ENCODE results near the gene IL25. TPM values are rescaled to one million over a fixed set of nuclear protein-coding genes. Genes with fewer than 3 reads are reported as not detected.

Gene IL25
- total and polyA plus RNA-seq, 7 experiments from 2014 or later, result not detected

DNA sequence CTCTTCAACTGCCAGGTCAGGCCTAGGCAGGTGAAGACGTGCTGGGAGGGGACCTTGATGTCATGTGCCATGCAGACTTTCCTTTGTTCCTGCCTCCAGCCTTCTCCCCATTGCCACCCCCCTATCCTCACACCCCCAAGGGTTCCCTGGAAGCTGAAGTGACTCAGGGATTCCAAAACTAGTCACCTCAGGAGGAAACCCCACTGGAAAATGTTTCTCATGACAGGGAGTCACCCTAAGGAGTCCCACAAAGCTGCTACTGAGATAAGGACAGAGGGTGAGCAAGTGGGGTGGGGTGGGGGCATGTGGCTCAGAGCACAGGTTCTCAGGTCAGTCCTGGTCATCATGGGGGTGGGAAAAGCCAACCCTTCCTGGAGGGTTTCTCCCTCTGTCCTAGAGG, 2.4 kb upstream of the IL25 start:
- ChIA-PET CTCF (interaction anchor here (1.9 kb wide), 1 partner anchor 10 kb away, joined by 5 read pairs; no protein-coding TSS in a partner anchor), POLR2A (interaction anchor here (0.8 kb wide), 1 partner anchor 111 kb away, joined by 4 read pairs; no protein-coding TSS in a partner anchor)
- Mint-ChIP-seq H3K27me3 (peaks cover 13 to 25% (median 18%) of the 10 kb centered on the region in 5 donors), H3K4me1 (peaks cover 0 to 4% (median 0%) of the 10 kb centered on the region in 7 donors), H3K27ac (no peak overlapping the region), H3K9me3 (peaks cover 0 to 3% (median 0%) of the 10 kb centered on the region in 11 donors), H3K4me3 (no peak overlapping the region), H3K36me3 (no peaks in the 10 kb centered on the region)
- Histone ChIP-seq H3K4me1 (ENCODE audit: control insufficient read depth in 2 of 2, insufficient read depth in 2 of 2, low read length in 2 of 2) (no peaks in the 10 kb centered on the region), H3K27me3 (ENCODE audit: control insufficient read depth in 2 of 2, insufficient read depth in 2 of 2, low read length in 2 of 2) (no peaks in the 10 kb centered on the region), H3K4me3 (ENCODE audit: low read length) (no peak overlapping the region), H3K9me3 (ENCODE audit: control insufficient read depth in 2 of 3, low read length in 3 of 3) (no peaks in the 10 kb centered on the region), H3K27ac (ENCODE audit: low read depth, low read length) (no peak overlapping the region), H3K36me3 (ENCODE audit: control insufficient read depth in 2 of 3, insufficient read depth in 3 of 3, low read length in 3 of 3) (no peaks in the 10 kb centered on the region)
- intact Hi-C loops (cut with micrococcal nuclease), result no loop called here
- ATAC-seq (no peak), DNase-seq (no peak)

DNA sequence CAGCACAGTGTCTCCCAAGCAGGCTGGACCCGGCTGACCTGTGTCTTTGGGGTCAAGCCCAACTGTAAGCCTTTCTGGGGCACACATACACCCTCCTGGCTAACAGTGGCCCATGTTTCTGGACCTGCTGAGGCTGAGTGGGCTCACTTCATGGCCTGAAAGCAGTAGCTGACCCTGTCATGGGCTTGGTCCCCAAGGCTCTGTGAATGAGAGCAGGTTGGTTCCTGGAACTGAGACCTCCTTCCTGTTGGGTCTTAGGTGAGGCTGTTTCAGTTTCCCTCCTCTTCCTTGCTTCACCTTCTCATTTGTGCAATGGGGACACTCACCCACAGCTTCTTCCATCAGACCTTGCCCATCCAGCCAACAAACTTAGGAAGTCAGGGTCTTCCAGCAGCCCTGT, 744 bp upstream of the IL25 start:
- H3K36me3 Mint-ChIP-seq, result no peaks in the 10 kb centered on the region
- H3K9me3 Mint-ChIP-seq, result peaks cover 0 to 3% (median 0%) of the 10 kb centered on the region in 11 donors
- H3K4me1 ChIP-seq (ENCODE audit: control insufficient read depth in 2 of 2, insufficient read depth in 2 of 2, low read length in 2 of 2), result no peaks in the 10 kb centered on the region
- no peak for DNase-seq
- H3K4me1 Mint-ChIP-seq, result peaks cover 0 to 4% (median 0%) of the 10 kb centered on the region in 7 donors
- H3K9me3 ChIP-seq (ENCODE audit: control insufficient read depth in 2 of 3, low read length in 3 of 3), result no peaks in the 10 kb centered on the region
- H3K36me3 ChIP-seq (ENCODE audit: control insufficient read depth in 2 of 3, insufficient read depth in 3 of 3, low read length in 3 of 3), result no peaks in the 10 kb centered on the region
- no peaks in the 10 kb centered on the region for H3K27me3 ChIP-seq (ENCODE audit: control insufficient read depth in 2 of 2, insufficient read depth in 2 of 2, low read length in 2 of 2)
- H3K27me3 Mint-ChIP-seq, result peaks cover 11 to 20% (median 13%) of the 10 kb centered on the region in 5 donors
- H3K27ac Mint-ChIP-seq, result no peak overlapping the region
- CTCF ChIA-PET, result no interaction called here
- H3K4me3 ChIP-seq (ENCODE audit: low read length), result no peak overlapping the region
- POLR2A ChIA-PET, result no interaction called here
- no peak for ATAC-seq
- H3K27ac ChIP-seq (ENCODE audit: low read depth, low read length), result no peak overlapping the region
- intact Hi-C loops (cut with micrococcal nuclease), result no loop called here
- H3K4me3 Mint-ChIP-seq, result no peak overlapping the region

- H3K36me3 ChIP-seq (ENCODE audit: control insufficient read depth in 2 of 3, insufficient read depth in 3 of 3, low read length in 3 of 3), result no peaks in the 10 kb centered on the region
- Mint-ChIP-seq H3K4me1 (peaks cover 0 to 4% (median 0%) of the 10 kb centered on the region in 7 donors), H3K27me3 (peaks cover 0 to 8% (median 4%) of the 10 kb centered on the region in 5 donors), H3K9me3 (peaks cover 0 to 2% (median 0%) of the 10 kb centered on the region in 11 donors), H3K27ac (no peak overlapping the region), H3K36me3 (no peaks in the 10 kb centered on the region), H3K4me3 (no peak overlapping the region)
- ChIA-PET CTCF (no interaction called here), POLR2A (interaction anchor here (0.6 kb wide), 1 partner anchor 31 kb away, joined by 3 read pairs; no protein-coding TSS in a partner anchor)
- DNase-seq, result no peak
- no peak overlapping the region for H3K27ac ChIP-seq (ENCODE audit: low read depth, low read length)
- no peak for ATAC-seq
- no peak overlapping the region for H3K4me3 ChIP-seq (ENCODE audit: low read length)
- intact Hi-C loops (cut with micrococcal nuclease), result no loop called here
- H3K9me3 ChIP-seq (ENCODE audit: control insufficient read depth in 2 of 3, low read length in 3 of 3), result no peaks in the 10 kb centered on the region
- H3K27me3 ChIP-seq (ENCODE audit: control insufficient read depth in 2 of 2, insufficient read depth in 2 of 2, low read length in 2 of 2), result no peaks in the 10 kb centered on the region
- no peaks in the 10 kb centered on the region for H3K4me1 ChIP-seq (ENCODE audit: control insufficient read depth in 2 of 2, insufficient read depth in 2 of 2, low read length in 2 of 2)
These were observed 432 bp downstream of the IL25 start for GRCh38 chr14:23373041-23373440.

DNA sequence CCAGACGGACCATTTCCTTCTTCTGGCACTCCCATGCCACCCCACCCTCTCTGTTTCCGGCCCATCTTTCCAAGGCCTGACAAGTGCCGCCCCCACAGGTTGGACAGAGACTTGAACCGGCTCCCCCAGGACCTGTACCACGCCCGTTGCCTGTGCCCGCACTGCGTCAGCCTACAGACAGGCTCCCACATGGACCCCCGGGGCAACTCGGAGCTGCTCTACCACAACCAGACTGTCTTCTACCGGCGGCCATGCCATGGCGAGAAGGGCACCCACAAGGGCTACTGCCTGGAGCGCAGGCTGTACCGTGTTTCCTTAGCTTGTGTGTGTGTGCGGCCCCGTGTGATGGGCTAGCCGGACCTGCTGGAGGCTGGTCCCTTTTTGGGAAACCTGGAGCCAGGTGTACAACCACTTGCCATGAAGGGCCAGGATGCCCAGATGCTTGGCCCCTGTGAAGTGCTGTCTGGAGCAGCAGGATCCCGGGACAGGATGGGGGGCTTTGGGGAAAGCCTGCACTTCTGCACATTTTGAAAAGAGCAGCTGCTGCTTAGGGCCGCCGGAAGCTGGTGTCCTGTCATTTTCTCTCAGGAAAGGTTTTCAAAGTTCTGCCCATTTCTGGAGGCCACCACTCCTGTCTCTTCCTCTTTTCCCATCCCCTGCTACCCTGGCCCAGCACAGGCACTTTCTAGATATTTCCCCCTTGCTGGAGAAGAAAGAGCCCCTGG, 3.1 kb downstream of the IL25 start:
- H3K36me3 Mint-ChIP-seq, result no peaks in the 10 kb centered on the region
- DNase-seq (no peak), ATAC-seq (no peak)
- no peak overlapping the region for H3K4me3 Mint-ChIP-seq
- Histone ChIP-seq H3K4me3 (ENCODE audit: low read length) (no peak overlapping the region), H3K27ac (ENCODE audit: low read depth, low read length) (no peak overlapping the region), H3K4me1 (ENCODE audit: control insufficient read depth in 2 of 2, insufficient read depth in 2 of 2, low read length in 2 of 2) (no peaks in the 10 kb centered on the region), H3K36me3 (ENCODE audit: control insufficient read depth in 2 of 3, insufficient read depth in 3 of 3, low read length in 3 of 3) (no peaks in the 10 kb centered on the region), H3K27me3 (ENCODE audit: control insufficient read depth in 2 of 2, insufficient read depth in 2 of 2, low read length in 2 of 2) (no peaks in the 10 kb centered on the region), H3K9me3 (ENCODE audit: control insufficient read depth in 2 of 3, low read length in 3 of 3) (no peaks in the 10 kb centered on the region)
- peaks cover 0 to 8% (median 0%) of the 10 kb centered on the region in 7 donors for H3K4me1 Mint-ChIP-seq
- POLR2A ChIA-PET, result no interaction called here
- H3K9me3 Mint-ChIP-seq, result no peaks in the 10 kb centered on the region
- no peak overlapping the region for H3K27ac Mint-ChIP-seq
- CTCF ChIA-PET, result interaction anchor here (0.7 kb wide), 1 partner anchor 53 kb away, joined by 3 read pairs; no protein-coding TSS in a partner anchor
- H3K27me3 Mint-ChIP-seq, result peaks cover 0 to 5% (median 0%) of the 10 kb centered on the region in 5 donors
- intact Hi-C loops (cut with micrococcal nuclease), result no loop called here

DNA sequence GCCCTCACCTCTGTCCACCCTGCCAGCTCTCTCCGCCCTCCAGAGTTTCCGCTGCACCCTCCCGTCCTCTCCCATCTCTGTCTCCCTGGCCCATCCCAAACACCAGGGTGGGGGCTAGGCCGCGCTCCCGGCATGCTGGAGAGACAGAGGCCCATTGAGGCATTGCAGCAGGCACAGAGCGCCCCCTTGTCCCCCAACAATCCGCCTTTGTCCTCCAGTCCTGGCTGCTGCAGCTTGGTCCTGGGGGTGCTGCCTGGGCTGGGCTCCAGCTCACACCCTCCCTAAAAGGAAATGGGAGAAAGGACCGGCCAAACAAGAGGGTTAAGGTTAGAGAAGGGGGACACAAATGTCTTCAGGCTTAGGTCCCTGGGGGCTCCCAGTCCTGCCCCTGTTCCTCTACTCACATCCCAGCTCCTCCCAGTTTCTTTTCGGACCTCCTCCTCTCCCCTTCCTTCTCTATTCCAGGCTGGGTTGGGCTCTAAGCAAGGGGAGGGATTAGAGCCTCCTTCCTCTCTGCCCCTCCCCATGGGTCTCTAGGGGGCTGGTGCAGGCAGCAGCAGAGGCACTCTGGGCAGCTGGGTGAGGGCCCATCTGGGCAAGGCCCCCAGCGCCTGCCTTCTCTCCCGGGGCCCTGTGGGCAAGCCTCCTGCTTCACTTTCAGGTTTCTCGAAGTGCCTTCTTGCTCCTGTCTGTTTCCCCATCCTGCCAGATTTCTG, 4.0 kb downstream of the IL25 start, which contains the start of gene CMTM5:
CMTM5 (plus strand) TSS at position 565 of the 716 bp plus-strand sequence. CDS start 206 bp downstream, outside the sequence.
- Histone ChIP-seq H3K36me3 (ENCODE audit: control insufficient read depth in 2 of 3, insufficient read depth in 3 of 3, low read length in 3 of 3) (no peaks in the 10 kb centered on the region), H3K4me3 (ENCODE audit: low read length) (no peak within 1 kb of the TSS), H3K4me1 (ENCODE audit: control insufficient read depth in 2 of 2, insufficient read depth in 2 of 2, low read length in 2 of 2) (no peaks in the 10 kb centered on the region), H3K27ac (ENCODE audit: low read depth, low read length) (no peak within 1 kb of the TSS), H3K9me3 (ENCODE audit: control insufficient read depth in 2 of 3, low read length in 3 of 3) (no peaks in the 10 kb centered on the region), H3K27me3 (ENCODE audit: control insufficient read depth in 2 of 2, insufficient read depth in 2 of 2, low read length in 2 of 2) (no peaks in the 10 kb centered on the region)
- intact Hi-C loops (cut with micrococcal nuclease), result no loop called here
- Mint-ChIP-seq H3K27ac (peak within 1 kb of the TSS in 2 of 9 donors; percentile 4 to 58), H3K9me3 (no peaks in the 10 kb centered on the region), H3K4me1 (peaks cover 0 to 8% (median 0%) of the 10 kb centered on the region in 7 donors), H3K27me3 (peaks cover 0 to 5% (median 0%) of the 10 kb centered on the region in 5 donors), H3K4me3 (no peak within 1 kb of the TSS), H3K36me3 (no peaks in the 10 kb centered on the region)
- ChIA-PET POLR2A (no interaction called here), CTCF (interaction anchor here (0.5 to 1.6 kb wide), 4 partner anchors 42 to 112 kb away, joined by 3 to 4 read pairs (median 3); no protein-coding TSS in a partner anchor)
- DNase-seq (no peak), ATAC-seq (no peak)

- peaks cover 0 to 5% (median 0%) of the 10 kb centered on the region in 7 donors for H3K4me1 Mint-ChIP-seq
- ChIA-PET POLR2A (no interaction called here), CTCF (interaction anchor here (1.6 kb wide), 1 partner anchor 113 kb away, joined by 4 read pairs; no protein-coding TSS in a partner anchor)
- no peak overlapping the region for H3K4me3 ChIP-seq (ENCODE audit: low read length)
- peaks cover 0 to 8% (median 0%) of the 10 kb centered on the region in 5 donors for H3K27me3 Mint-ChIP-seq
- H3K27me3 ChIP-seq (ENCODE audit: control insufficient read depth in 2 of 2, insufficient read depth in 2 of 2, low read length in 2 of 2), result no peaks in the 10 kb centered on the region
- peak overlapping the region in 1 of 9 donors; percentile 4 for H3K27ac Mint-ChIP-seq
- H3K9me3 Mint-ChIP-seq, result no peaks in the 10 kb centered on the region
- ATAC-seq, result no peak
- H3K36me3 ChIP-seq (ENCODE audit: control insufficient read depth in 2 of 3, insufficient read depth in 3 of 3, low read length in 3 of 3), result no peaks in the 10 kb centered on the region
- intact Hi-C loops (cut with micrococcal nuclease), result no loop called here
- no peak for DNase-seq
- no peaks in the 10 kb centered on the region for H3K4me1 ChIP-seq (ENCODE audit: control insufficient read depth in 2 of 2, insufficient read depth in 2 of 2, low read length in 2 of 2)
- H3K4me3 Mint-ChIP-seq, result no peak overlapping the region
- no peaks in the 10 kb centered on the region for H3K36me3 Mint-ChIP-seq
- H3K27ac ChIP-seq (ENCODE audit: low read depth, low read length), result no peak overlapping the region
- H3K9me3 ChIP-seq (ENCODE audit: control insufficient read depth in 2 of 3, low read length in 3 of 3), result no peaks in the 10 kb centered on the region
These were observed 4.6 kb downstream of the IL25 start for GRCh38 chr14:23377198-23377550.

Measured in naive thymus-derived CD4-positive, alpha-beta T cell (primary cell).